Osteoblast (primary cell): Measurements from ENCODE around the gene KRTAP2-4. TPM values are rescaled to one million over a fixed set of nuclear protein-coding genes. Genes with fewer than 3 reads are reported as not detected.

ENCODE experiments used
- DNase-seq: peaks from one replicate; pipeline ENCODE4 v3.0.0; 2011; ENCODE audit warnings: low spot score, mixed read lengths; ENCODE audit not compliant: insufficient read length; ENCODE audit errors: missing footprints
- H2AFZ ChIP-seq: 2 replicates; pipeline ENCODE4 v1.6.0; 2011; ENCODE audit warnings: mild to moderate bottlenecking, low read length
- H3K27ac ChIP-seq: 2 replicates; pipeline ENCODE4 v1.5.1; 2011; ENCODE audit warnings: mild to moderate bottlenecking, low read depth, low read length, moderate library complexity
- H3K27me3 ChIP-seq: 2 replicates; pipeline ENCODE4 v1.6.0; 2012; ENCODE audit warnings: mild to moderate bottlenecking, control low read depth, inconsistent platforms, low read length, moderate library complexity; ENCODE audit not compliant: insufficient read depth
- H3K36me3 ChIP-seq: 2 replicates; pipeline ENCODE4 v1.5.1; 2011; ENCODE audit warnings: mild to moderate bottlenecking, low read length, control low read depth, moderate library complexity; ENCODE audit not compliant: insufficient read depth
- H3K4me1 ChIP-seq: 2 replicates; pipeline ENCODE4 v1.5.1; 2011; ENCODE audit warnings: mild to moderate bottlenecking, low read length, control low read depth, moderate library complexity; ENCODE audit not compliant: insufficient read depth
- H3K4me2 ChIP-seq: 2 replicates; pipeline ENCODE4 v1.6.0; 2011; ENCODE audit warnings: mild to moderate bottlenecking, low read length; ENCODE audit not compliant: insufficient read depth
- H3K4me3 ChIP-seq: fragments of 200-600 bp; sonication (generic); 3 replicates; pipeline ENCODE4 v1.5.1; 2012; ENCODE audit warnings: mild to moderate bottlenecking, low read length, inconsistent platforms; ENCODE audit not compliant: insufficient read depth
- H3K79me2 ChIP-seq: 2 replicates; pipeline ENCODE4 v1.6.0; 2012; ENCODE audit warnings: mild to moderate bottlenecking, low read length, control low read depth, inconsistent platforms; ENCODE audit not compliant: insufficient read depth
- H3K9me3 ChIP-seq: 2 replicates; pipeline ENCODE4 v1.5.1; 2011; ENCODE audit warnings: low read depth, low read length, control low read depth
- H4K20me1 ChIP-seq: 2 replicates; pipeline ENCODE4 v1.6.0; 2012; ENCODE audit warnings: mild to moderate bottlenecking, low read length, control low read depth; ENCODE audit not compliant: insufficient read depth
- total RNA-seq: library from RNA; depleted of rRNA; stranded (reverse); fragments of >200 nt; gene quantifications from 2 replicates; pipeline ENCODE4 v1.2.3, GENCODE V29; 2012
- TF ChIP-seq, protein P1 (sequence below): IDR thresholded peaks from 2 replicates; pipeline ENCODE4 v1.5.1; 2011; ENCODE audit warnings: mild to moderate bottlenecking, low read depth, low read length, moderate library complexity; ENCODE audit errors: extremely low read depth

The KRTAP2-4 gene
- total RNA-seq, 1 donor = not detected

- Histone ChIP-seq H4K20me1 (no peaks in the 10 kb centered on the region), H3K36me3 (no peaks in the 10 kb centered on the region), H3K4me2 (no peak overlapping the region), H3K4me3 (no peak overlapping the region), H3K79me2 (no peaks in the 10 kb centered on the region), H3K27me3 (no peaks in the 10 kb centered on the region), H2AFZ (no peak overlapping the region), H3K27ac (peak overlapping the region; percentile 3), H3K9me3 (no peaks in the 10 kb centered on the region), H3K4me1 (peaks cover 11% of the 10 kb centered on the region)
- TF ChIP-seq, protein P1, sequence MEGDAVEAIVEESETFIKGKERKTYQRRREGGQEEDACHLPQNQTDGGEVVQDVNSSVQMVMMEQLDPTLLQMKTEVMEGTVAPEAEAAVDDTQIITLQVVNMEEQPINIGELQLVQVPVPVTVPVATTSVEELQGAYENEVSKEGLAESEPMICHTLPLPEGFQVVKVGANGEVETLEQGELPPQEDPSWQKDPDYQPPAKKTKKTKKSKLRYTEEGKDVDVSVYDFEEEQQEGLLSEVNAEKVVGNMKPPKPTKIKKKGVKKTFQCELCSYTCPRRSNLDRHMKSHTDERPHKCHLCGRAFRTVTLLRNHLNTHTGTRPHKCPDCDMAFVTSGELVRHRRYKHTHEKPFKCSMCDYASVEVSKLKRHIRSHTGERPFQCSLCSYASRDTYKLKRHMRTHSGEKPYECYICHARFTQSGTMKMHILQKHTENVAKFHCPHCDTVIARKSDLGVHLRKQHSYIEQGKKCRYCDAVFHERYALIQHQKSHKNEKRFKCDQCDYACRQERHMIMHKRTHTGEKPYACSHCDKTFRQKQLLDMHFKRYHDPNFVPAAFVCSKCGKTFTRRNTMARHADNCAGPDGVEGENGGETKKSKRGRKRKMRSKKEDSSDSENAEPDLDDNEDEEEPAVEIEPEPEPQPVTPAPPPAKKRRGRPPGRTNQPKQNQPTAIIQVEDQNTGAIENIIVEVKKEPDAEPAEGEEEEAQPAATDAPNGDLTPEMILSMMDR = no peak
- DNase-seq = no peak
Measured at GRCh38 chr17:41082626-41083025, 16.9 kb upstream of the KRTAP2-4 start.

- TF ChIP-seq, protein P1 = no peak
- Histone ChIP-seq H3K79me2 (no peaks in the 10 kb centered on the region), H3K27me3 (no peaks in the 10 kb centered on the region), H3K4me1 (peaks cover 3% of the 10 kb centered on the region), H3K9me3 (no peaks in the 10 kb centered on the region), H3K4me3 (no peak overlapping the region), H3K27ac (no peak overlapping the region), H4K20me1 (no peaks in the 10 kb centered on the region), H3K4me2 (no peak overlapping the region), H3K36me3 (no peaks in the 10 kb centered on the region), H2AFZ (no peak overlapping the region)
- no peak for DNase-seq
Measured at GRCh38 chr17:41076788-41077187, 11.1 kb upstream of the KRTAP2-4 start.

- no peak for DNase-seq
- H3K27ac ChIP-seq = no peak overlapping the region
Measured at GRCh38 chr17:41073676-41074075, 8.0 kb upstream of the KRTAP2-4 start.

DNA sequence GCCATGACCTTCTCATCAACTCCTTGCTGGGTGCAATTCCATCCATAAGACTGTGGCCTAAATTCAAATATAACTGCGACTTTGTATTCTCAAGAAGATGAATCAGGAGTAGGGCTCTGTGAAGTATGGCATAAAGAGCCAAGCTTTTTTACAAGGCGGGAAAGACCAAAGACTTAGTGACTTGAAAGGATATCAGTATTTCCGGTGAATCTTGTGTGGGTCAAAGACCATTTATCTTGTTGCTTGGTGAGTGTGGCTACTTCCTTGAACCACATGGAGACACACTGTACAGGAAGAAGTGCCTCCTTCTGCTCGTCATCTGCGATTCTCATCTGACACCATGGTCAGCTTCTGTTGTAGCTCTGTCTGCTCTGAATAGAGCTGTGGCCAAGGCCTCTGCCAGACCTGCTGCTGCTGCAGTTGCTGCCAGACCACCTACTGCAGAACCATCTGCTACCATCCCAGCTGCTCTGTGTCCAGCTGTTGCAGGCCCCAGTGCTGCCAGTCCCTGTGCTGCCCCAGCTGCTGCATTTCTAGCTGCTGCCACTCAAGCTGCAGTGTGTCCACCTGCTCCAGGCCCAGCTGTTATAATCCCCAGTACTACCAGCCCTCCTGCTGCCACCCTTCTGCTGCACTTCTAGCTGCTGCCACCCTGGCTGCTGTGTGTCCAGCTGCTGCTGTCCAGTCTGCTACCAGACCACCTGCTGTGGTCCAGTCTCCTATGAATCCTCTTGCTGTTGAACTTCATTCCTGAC lies 6.1 kb upstream of the KRTAP2-4 start:
- Histone ChIP-seq H3K4me1 (peaks cover 3% of the 10 kb centered on the region), H3K36me3 (no peaks in the 10 kb centered on the region), H3K27ac (no peak overlapping the region), H3K4me2 (no peak overlapping the region), H3K27me3 (no peaks in the 10 kb centered on the region), H4K20me1 (no peaks in the 10 kb centered on the region), H2AFZ (peak overlapping the region; percentile 4), H3K9me3 (no peaks in the 10 kb centered on the region), H3K4me3 (no peak overlapping the region), H3K79me2 (no peaks in the 10 kb centered on the region)
- TF ChIP-seq, protein P1 = no peak
- no peak for DNase-seq

More at GRCh38 chr17:41073676-41074075, 8.0 kb upstream of the KRTAP2-4 start:
- no peaks in the 10 kb centered on the region for H3K9me3 ChIP-seq
- no peak overlapping the region for H2AFZ ChIP-seq
- TF ChIP-seq, protein P1 = no peak
- no peaks in the 10 kb centered on the region for H3K79me2 ChIP-seq
- no peak overlapping the region for H3K4me2 ChIP-seq
- no peaks in the 10 kb centered on the region for H4K20me1 ChIP-seq
- H3K4me3 ChIP-seq = no peak overlapping the region
- no peaks in the 10 kb centered on the region for H3K36me3 ChIP-seq
- H3K4me1 ChIP-seq = peaks cover 3% of the 10 kb centered on the region
- H3K27me3 ChIP-seq = no peaks in the 10 kb centered on the region
